ENCODE measurements around the gene EPB41L2.

The EPB41L2 gene

DNA sequence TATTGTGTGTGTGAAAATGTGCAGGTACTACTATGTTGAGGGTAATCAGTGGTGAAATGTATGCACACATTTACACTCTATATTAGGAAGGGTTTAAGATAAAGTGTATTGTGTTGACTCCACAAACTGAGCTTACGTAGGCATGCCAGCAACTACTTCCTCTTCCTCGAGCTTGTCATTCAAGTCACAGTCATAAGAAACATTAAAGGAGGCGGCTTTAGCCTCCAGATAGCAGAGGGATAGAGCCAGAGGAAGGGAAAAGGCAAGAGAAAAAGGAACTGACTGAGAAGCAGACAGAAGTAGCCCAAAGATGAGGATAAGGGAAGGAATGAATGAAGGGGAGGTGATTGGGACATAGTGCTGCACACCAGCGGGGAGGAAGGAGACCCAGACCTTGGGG is 180.7 kb downstream of the EPB41L2 start:
- DNase-seq (ENCODE audit: low read depth): no peak
- H3K4me3 ChIP-seq (ENCODE audit: low read depth, low read length): no peak overlapping the region
- TF ChIP-seq, protein P1, sequence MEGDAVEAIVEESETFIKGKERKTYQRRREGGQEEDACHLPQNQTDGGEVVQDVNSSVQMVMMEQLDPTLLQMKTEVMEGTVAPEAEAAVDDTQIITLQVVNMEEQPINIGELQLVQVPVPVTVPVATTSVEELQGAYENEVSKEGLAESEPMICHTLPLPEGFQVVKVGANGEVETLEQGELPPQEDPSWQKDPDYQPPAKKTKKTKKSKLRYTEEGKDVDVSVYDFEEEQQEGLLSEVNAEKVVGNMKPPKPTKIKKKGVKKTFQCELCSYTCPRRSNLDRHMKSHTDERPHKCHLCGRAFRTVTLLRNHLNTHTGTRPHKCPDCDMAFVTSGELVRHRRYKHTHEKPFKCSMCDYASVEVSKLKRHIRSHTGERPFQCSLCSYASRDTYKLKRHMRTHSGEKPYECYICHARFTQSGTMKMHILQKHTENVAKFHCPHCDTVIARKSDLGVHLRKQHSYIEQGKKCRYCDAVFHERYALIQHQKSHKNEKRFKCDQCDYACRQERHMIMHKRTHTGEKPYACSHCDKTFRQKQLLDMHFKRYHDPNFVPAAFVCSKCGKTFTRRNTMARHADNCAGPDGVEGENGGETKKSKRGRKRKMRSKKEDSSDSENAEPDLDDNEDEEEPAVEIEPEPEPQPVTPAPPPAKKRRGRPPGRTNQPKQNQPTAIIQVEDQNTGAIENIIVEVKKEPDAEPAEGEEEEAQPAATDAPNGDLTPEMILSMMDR (IDR thresholded peaks at IDR 0.05; ENCODE audit: low read depth, low read length, missing control alignments): no peak

DNA sequence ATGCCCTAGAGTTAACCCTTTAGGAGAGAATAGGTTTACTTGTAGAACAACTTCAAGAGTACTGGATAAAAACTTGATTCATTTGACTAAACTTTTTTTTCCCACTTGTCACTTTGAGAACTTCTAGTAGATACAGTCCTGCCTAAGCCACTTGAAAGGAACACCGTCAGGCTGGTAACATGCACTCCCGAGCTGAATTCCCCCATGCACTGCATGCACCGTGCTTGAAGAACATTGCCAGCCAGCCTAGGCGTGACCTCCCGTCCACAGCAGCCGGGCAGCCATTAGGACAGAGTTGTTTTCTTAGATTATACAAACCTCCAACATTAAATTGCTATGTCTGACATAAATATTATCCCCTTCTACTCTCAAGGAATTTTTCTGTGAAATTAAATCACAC is 183.2 kb downstream of the EPB41L2 start:
- TF ChIP-seq, protein P1 (IDR thresholded peaks at IDR 0.05; ENCODE audit: low read depth, low read length, missing control alignments): no peak
- H3K4me3 ChIP-seq (ENCODE audit: low read depth, low read length): no peak overlapping the region
- DNase-seq (ENCODE audit: low read depth): no peak

DNA sequence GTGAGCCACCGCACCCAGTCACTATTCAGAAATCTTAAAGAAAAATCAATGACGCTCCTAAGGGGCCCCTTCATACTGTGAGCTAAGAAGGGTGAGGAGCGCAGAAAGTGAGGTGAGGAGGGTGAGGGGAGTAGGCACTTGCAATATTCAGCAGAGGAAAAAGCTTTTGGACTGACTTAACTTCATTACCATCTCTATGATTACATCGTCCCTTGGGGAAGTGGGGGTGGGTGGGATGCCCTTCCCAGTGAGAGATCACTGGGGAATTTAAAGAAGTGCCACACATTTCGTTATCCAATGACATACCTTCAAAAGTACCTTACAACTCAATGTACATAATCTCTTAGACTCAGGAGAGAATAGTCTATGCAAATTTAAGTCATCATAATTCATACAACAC is 189.3 kb downstream of the EPB41L2 start:
- TF ChIP-seq, protein P1 (IDR thresholded peaks at IDR 0.05; ENCODE audit: low read depth, low read length, missing control alignments): no peak
- no peak for DNase-seq (ENCODE audit: low read depth)
- no peak overlapping the region for H3K4me3 ChIP-seq (ENCODE audit: low read depth, low read length)

DNA sequence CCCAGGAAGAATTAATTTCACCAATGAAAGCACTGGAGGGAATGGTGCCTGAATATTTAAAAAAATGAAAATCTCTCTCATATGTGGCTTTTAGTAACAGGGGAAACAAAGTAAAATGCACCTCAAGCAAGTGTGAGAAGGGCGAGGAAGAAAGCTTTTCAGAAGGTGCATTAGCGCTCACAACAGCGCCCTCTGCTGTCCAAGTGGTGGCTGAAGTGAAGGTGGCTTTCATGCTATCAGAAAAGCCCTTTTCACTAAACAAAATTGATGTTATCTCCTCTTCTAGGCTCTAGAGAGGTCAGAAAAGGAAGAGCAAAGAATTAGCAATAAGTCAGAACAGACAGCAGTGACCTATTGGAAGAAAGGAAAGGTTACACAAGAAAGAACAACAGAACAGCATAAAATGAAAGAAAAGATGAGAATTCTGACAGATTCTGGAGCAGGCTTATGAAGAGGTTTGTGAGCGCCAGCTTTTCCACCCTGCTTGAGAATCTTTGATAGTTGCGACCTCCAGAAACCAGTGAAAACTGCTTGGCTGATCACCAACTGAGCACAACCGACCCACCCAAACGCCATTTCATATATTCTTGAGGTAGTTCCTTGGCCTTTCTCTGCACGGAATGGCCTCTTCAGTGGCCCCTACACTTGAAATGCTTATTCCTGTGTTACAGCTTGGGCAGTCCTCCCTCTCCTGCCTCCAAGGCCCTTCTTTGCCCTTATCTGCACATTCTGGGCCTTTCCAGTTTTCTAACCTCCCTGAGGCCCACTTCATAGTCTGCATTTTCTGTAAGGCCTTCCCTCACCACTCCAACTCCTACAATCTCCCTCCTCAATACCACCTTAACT is 190.6 kb downstream of the EPB41L2 start:
- no peak overlapping the region for H3K4me3 ChIP-seq (ENCODE audit: low read depth, low read length)
- TF ChIP-seq, protein P1 (IDR thresholded peaks at IDR 0.05; ENCODE audit: low read depth, low read length, missing control alignments): peak; percentile 93
- DNase-seq (ENCODE audit: low read depth): peak; percentile 15

DNA sequence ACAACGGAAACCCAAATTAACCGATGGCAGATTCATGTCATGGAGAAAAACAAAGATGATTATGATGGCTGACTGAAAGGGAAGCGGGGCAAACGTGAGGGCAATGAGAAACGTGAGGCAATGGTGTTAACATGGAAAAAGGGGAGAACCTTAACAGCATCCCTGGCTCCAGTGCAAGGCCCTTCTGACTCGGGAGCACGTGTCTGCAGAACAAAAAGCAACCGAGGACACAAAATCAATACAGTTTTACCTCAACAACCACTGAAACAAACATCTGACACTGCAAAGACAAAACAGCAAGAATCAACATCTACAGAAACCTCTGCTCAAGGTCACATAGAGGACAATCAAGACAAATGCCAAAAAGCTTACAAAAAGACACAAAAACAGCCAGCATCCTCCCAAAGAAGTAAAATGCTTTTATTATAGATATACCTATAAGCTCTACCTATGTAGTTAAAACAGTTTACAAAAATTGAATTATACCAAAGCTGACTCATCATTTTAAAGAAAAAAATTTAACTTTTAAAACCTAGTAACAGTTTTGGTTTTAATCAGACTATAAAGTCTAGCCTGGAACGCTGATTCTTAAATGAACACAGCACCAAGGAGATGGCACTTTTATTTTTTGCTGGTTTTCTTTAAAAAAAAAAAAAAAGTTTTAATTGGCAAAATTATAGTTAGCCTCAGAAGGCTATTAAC is 192.7 kb downstream of the EPB41L2 start:
- TF ChIP-seq, protein P1 (IDR thresholded peaks at IDR 0.05; ENCODE audit: low read depth, low read length, missing control alignments): no peak
- H3K4me3 ChIP-seq (ENCODE audit: low read depth, low read length): no peak overlapping the region
- no peak for DNase-seq (ENCODE audit: low read depth)

DNA sequence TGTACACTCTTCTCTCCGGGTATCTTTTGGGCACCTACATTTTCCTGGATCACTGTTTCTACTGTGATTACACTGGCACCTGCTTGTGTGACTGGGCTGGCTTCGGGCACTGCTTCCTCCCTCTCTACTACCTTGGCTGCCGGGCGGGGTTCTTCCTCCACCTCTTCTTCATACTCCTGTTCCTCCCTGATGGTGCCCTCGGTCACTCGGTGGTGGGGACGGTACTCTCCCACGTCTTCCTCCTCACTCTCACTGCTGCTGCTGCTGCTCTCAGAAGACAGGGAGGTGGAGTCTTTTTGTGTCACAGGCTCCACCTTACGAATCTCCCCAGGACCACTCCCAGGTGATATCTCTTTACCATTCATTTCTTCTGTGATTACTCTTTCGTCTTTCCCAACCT is 193.4 kb downstream of the EPB41L2 start:
- no peak overlapping the region for H3K4me3 ChIP-seq (ENCODE audit: low read depth, low read length)
- no peak for DNase-seq (ENCODE audit: low read depth)
- TF ChIP-seq, protein P1 (IDR thresholded peaks at IDR 0.05; ENCODE audit: low read depth, low read length, missing control alignments): no peak
